ENCODE data around the gene SHC2.
"Not testable (repeated sequence)": the region's sequence is repeated elsewhere in the genome, so short reads cannot be mapped to it uniquely, and the experiment has no call there.

The SHC2 gene

GRCh38 chr19:444677-445210, 16.1 kb downstream of the SHC2 start:
- DNase-seq = no peak

- no peak for DNase-seq
These were observed 17.8 kb downstream of the SHC2 start for GRCh38 chr19:443005-443404.

GRCh38 chr19:442085-442484, 18.7 kb downstream of the SHC2 start:
- DNase-seq = no peak

- DNase-seq = no peak
These were observed 19.5 kb downstream of the SHC2 start for GRCh38 chr19:441213-441836.

- DNase-seq = no peak
These were observed 20.2 kb downstream of the SHC2 start for GRCh38 chr19:440391-441212.

GRCh38 chr19:439167-439900, 21.5 kb downstream of the SHC2 start:
- no peak for DNase-seq

- no peak for DNase-seq
These were observed 22.3 kb downstream of the SHC2 start for GRCh38 chr19:438416-438958.

- DNase-seq = no peak
These were observed 23.8 kb downstream of the SHC2 start for GRCh38 chr19:437041-437440.

GRCh38 chr19:436413-436950, 24.4 kb downstream of the SHC2 start:
- no peak for DNase-seq

- DNase-seq = no peak
These were observed 25.0 kb downstream of the SHC2 start for GRCh38 chr19:435707-436412.

GRCh38 chr19:435056-435706, 25.7 kb downstream of the SHC2 start:
- no peak for DNase-seq

- DNase-seq = no peak
These were observed 26.5 kb downstream of the SHC2 start for GRCh38 chr19:434152-434960.

- no peak for DNase-seq
These were observed 30.1 kb downstream of the SHC2 start for GRCh38 chr19:430701-431100.

GRCh38 chr19:428149-428548, 32.7 kb downstream of the SHC2 start:
- DNase-seq = no peak

GRCh38 chr19:427675-428074, 33.2 kb downstream of the SHC2 start:
- DNase-seq = not testable (repeated sequence)

- no peak for DNase-seq
These were observed 33.9 kb downstream of the SHC2 start for GRCh38 chr19:426725-427445.

- DNase-seq = no peak
These were observed 35.8 kb downstream of the SHC2 start for GRCh38 chr19:425056-425455.

GRCh38 chr19:424546-424945, 36.3 kb downstream of the SHC2 start:
- no peak for DNase-seq

- DNase-seq = no peak
These were observed 37.0 kb downstream of the SHC2 start for GRCh38 chr19:423691-424466.

GRCh38 chr19:422917-423226, 38.0 kb downstream of the SHC2 start:
- not testable (repeated sequence) for DNase-seq
